ENCODE data around the gene RNF168. TPM values are rescaled to one million over a fixed set of nuclear protein-coding genes. Genes with fewer than 3 reads are reported as not detected.
A peak's percentile ranks its signal among the peaks of the same experiment; 100 is the strongest.
"Not testable (repeated sequence)": the region's sequence is repeated elsewhere in the genome, so short reads cannot be mapped to it uniquely, and the experiment has no call there.

The RNF168 gene
- total RNA-seq, 3 donors from 2014 or later: 22.9 to 24.8 (median 24.3) TPM

DNA sequence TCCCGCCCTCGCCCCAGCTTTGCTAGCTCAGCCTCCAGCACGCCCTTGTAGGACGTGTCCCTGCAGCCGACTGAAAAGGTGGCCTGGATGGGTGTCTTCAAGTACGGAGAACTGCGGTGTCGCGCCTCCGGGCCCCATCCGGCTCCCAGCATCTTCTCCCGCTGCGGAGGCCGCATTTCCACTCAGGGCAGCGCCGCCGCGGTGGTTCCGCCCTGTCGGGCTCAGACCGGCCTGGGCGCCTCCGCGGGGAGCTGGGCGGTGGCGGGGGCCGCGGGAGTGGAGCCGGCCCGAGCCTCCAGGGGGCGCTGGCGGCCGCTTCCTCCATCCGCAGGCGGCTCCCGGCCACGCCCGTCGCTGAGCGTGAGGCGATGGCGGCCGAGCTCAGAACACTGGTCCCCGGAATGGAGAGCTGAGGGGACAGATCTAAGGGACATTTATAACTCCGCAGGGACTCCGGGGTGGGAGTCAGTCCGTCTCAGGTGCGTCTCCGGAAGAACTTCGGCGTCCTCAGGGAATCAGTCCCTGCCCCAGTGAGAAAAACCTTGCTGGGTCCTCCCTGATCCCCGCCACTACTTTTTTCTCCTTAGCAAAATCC, 25.2 kb upstream of the RNF168 start:
- peaks cover 0 to 3% of the 10 kb centered on the region in 2 donors for H3K9me3 ChIP-seq
- no peaks in the 10 kb centered on the region for H3K27me3 ChIP-seq
- no peak for TF ChIP-seq POLR2AphosphoS5 (IDR thresholded peaks at IDR 0.05)
- TF ChIP-seq, protein P1, sequence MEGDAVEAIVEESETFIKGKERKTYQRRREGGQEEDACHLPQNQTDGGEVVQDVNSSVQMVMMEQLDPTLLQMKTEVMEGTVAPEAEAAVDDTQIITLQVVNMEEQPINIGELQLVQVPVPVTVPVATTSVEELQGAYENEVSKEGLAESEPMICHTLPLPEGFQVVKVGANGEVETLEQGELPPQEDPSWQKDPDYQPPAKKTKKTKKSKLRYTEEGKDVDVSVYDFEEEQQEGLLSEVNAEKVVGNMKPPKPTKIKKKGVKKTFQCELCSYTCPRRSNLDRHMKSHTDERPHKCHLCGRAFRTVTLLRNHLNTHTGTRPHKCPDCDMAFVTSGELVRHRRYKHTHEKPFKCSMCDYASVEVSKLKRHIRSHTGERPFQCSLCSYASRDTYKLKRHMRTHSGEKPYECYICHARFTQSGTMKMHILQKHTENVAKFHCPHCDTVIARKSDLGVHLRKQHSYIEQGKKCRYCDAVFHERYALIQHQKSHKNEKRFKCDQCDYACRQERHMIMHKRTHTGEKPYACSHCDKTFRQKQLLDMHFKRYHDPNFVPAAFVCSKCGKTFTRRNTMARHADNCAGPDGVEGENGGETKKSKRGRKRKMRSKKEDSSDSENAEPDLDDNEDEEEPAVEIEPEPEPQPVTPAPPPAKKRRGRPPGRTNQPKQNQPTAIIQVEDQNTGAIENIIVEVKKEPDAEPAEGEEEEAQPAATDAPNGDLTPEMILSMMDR (IDR thresholded peaks at IDR 0.05): peak in 2 of 3 donors; percentile 10 to 44
- peak in 1 of 2 donors; percentile 30 for DNase-seq (ENCODE audit: low spot score in 2 of 2)
- H3K4me1 ChIP-seq: no peaks in the 10 kb centered on the region
- no peaks in the 10 kb centered on the region for H3K36me3 ChIP-seq
- peak overlapping the region; percentile 4 to 61 for H3K27ac ChIP-seq
- intact Hi-C loops (cut with DNase I; ENCODE audit: low total_unique reads): no loop called here
- peak overlapping the region; percentile 31 to 65 (median 51) for H3K4me3 ChIP-seq

DNA sequence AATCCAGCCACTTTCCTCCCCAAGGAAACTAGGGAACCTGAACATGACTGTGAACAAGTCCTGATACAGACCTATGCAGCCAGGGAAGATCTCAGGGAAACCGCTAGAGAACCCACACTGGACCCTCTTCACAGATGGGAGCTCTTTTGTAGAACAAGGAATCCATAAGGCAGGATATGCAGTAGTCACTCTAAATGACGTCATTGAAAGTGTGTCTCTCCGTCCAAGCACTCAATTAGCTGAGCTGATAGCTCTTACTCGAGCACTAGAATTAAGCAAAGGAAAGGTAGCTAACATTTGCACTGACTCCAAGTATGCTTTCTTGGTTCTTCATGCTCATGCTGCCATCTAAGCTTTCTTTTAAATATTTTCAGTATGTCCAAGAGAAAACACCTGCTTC, 21.6 kb upstream of the RNF168 start:
- Histone ChIP-seq H3K4me3 (no peak overlapping the region), H3K9me3 (peaks cover 22 to 26% of the 10 kb centered on the region in 2 donors), H3K4me1 (no peaks in the 10 kb centered on the region), H3K27ac (no peak overlapping the region), H3K36me3 (no peaks in the 10 kb centered on the region), H3K27me3 (no peaks in the 10 kb centered on the region)
- intact Hi-C loops (cut with DNase I; ENCODE audit: low total_unique reads): no loop called here
- TF ChIP-seq, protein P1 (IDR thresholded peaks at IDR 0.05): no peak
- TF ChIP-seq POLR2AphosphoS5 (IDR thresholded peaks at IDR 0.05) (no peak), POLR2A (IDR thresholded peaks at IDR 0.05) (no peak)
- DNase-seq (ENCODE audit: low spot score in 2 of 2): no peak

DNA sequence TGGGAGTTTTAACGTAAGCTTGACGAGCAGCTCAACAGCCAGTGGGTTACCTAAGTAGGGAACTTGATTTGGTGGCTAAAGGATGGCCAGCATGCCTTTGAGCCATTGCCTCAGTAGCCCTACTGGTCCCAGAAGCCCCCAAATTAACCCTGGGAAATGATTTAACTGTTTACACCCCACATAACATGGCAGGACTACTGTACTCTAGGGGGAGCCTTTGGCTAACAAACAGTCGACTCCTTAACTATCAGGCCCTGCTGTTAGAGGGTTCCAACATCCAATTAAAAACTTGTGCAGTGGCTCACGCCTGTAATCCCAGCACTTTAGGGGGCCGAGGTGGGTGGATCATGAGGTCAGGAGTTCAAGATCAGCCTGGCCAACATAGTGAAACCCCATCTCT, 21.0 kb upstream of the RNF168 start:
- no peak overlapping the region for H3K4me3 ChIP-seq
- H3K36me3 ChIP-seq: no peaks in the 10 kb centered on the region
- peaks cover 28 to 32% of the 10 kb centered on the region in 2 donors for H3K9me3 ChIP-seq
- intact Hi-C loops (cut with DNase I; ENCODE audit: low total_unique reads): no loop called here
- H3K27me3 ChIP-seq: no peaks in the 10 kb centered on the region
- no peak overlapping the region for H3K27ac ChIP-seq
- TF ChIP-seq, protein P1 (IDR thresholded peaks at IDR 0.05): no peak
- TF ChIP-seq POLR2A (IDR thresholded peaks at IDR 0.05) (no peak), POLR2AphosphoS5 (IDR thresholded peaks at IDR 0.05) (no peak)
- H3K4me1 ChIP-seq: no peaks in the 10 kb centered on the region
- DNase-seq (ENCODE audit: low spot score in 2 of 2): no peak

GRCh38 chr3:196523841-196524240, 20.3 kb upstream of the RNF168 start:
- DNase-seq (ENCODE audit: low spot score in 2 of 2): no peak
- H3K4me1 ChIP-seq: no peaks in the 10 kb centered on the region
- TF ChIP-seq, protein P1 (IDR thresholded peaks at IDR 0.05): no peak
- no peak for TF ChIP-seq POLR2A (IDR thresholded peaks at IDR 0.05)
- TF ChIP-seq POLR2AphosphoS5 (IDR thresholded peaks at IDR 0.05): no peak
- H3K27me3 ChIP-seq: no peaks in the 10 kb centered on the region
- no peak overlapping the region for H3K4me3 ChIP-seq
- H3K9me3 ChIP-seq: peaks cover 35 to 39% of the 10 kb centered on the region in 2 donors
- intact Hi-C loops (cut with DNase I; ENCODE audit: low total_unique reads): no loop called here
- H3K27ac ChIP-seq: no peak overlapping the region
- no peaks in the 10 kb centered on the region for H3K36me3 ChIP-seq

DNA sequence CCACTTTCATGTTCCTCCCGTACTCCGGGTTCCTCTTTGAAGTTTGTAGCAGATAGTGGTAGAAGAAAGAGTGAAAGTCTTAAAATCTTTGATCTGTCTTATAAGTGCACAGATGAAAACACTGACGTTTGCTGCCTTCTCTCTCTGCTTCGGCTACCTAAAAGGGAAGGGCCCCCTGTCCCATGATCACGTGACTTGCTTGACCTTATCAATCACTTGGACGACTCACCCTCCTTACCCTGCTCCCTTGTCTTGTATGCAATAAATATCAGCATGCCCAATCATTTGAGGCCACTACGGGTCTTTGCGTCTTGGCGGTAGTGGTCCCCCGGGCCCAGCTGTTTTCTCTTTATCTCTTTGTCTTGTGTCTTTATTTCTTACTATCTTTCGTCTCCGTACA, 17.7 kb upstream of the RNF168 start:
- H3K4me1 ChIP-seq; H3K27ac ChIP-seq; H3K4me3 ChIP-seq; H3K27me3 ChIP-seq; H3K36me3 ChIP-seq; DNase-seq (ENCODE audit: low spot score in 2 of 2); intact Hi-C loops (cut with DNase I; ENCODE audit: low total_unique reads): not testable (repeated sequence)
- H3K9me3 ChIP-seq: peaks cover 51 to 57% of the 10 kb centered on the region in 2 donors

Measured in breast epithelium (tissue), 4 donors.